HUES6 (cell line): ENCODE data around the gene FGF11.
A peak's percentile ranks its signal among the peaks of the same experiment; 100 is the strongest.

Experiments
- H3K27ac ChIP-seq: 2 replicates; pipeline ENCODE4 v1.7.0; 2013; ENCODE audit warnings: low read depth, mild to moderate bottlenecking, low read length, inconsistent platforms
- H3K27me3 ChIP-seq: 2 replicates; pipeline ENCODE4 v1.6.1; 2013; ENCODE audit warnings: low read length; ENCODE audit not compliant: control insufficient read depth, insufficient read depth
- H3K36me3 ChIP-seq: 2 replicates; pipeline ENCODE4 v1.6.1; 2013; ENCODE audit warnings: low read length; ENCODE audit not compliant: control insufficient read depth, insufficient read depth
- H3K4me1 ChIP-seq: 2 replicates; pipeline ENCODE4 v1.6.1; 2013; ENCODE audit warnings: low read length; ENCODE audit not compliant: control insufficient read depth, insufficient read depth
- H3K4me3 ChIP-seq: 2 replicates; pipeline ENCODE4 v1.5.1; 2013; ENCODE audit warnings: low read depth, low read length
- H3K9ac ChIP-seq: one replicate; pipeline ENCODE4 v1.6.1; 2013; ENCODE audit warnings: mild to moderate bottlenecking, low read length
- H3K9me3 ChIP-seq: 2 replicates; pipeline ENCODE4 v1.6.1; 2013; ENCODE audit warnings: low read depth, low read length; ENCODE audit not compliant: control insufficient read depth, insufficient read depth

Gene FGF11

GRCh38 chr17:7439462-7440112 lies at the start of gene FGF11:
TSS of gene FGF11 (plus strand) at chr17:7439512. CDS start at chr17:7439621, 109 bp downstream.
- Histone ChIP-seq H3K4me3 (peak within 1 kb of the TSS; percentile 95), H3K27me3 (peaks cover 45% of the 10 kb centered on the region)

GRCh38 chr17:7389924-7390910 lies 49.1 kb upstream of the FGF11 start:
- Histone ChIP-seq H3K27me3 (no peaks in the 10 kb centered on the region), H3K27ac (no peak overlapping the region), H3K36me3 (peaks cover 54% of the 10 kb centered on the region), H3K9ac (no peak overlapping the region), H3K9me3 (no peaks in the 10 kb centered on the region), H3K4me1 (peaks cover 11% of the 10 kb centered on the region; the same call in 1 of the 2 replicates), H3K4me3 (no peak overlapping the region)

More at GRCh38 chr17:7439462-7440112, at the start of gene FGF11:
- Histone ChIP-seq H3K36me3 (no peaks in the 10 kb centered on the region), H3K4me1 (peaks cover 30% of the 10 kb centered on the region), H3K27ac (peak within 1 kb of the TSS; percentile 90), H3K9ac (peak within 1 kb of the TSS; percentile 93), H3K9me3 (no peaks in the 10 kb centered on the region)

DNA sequence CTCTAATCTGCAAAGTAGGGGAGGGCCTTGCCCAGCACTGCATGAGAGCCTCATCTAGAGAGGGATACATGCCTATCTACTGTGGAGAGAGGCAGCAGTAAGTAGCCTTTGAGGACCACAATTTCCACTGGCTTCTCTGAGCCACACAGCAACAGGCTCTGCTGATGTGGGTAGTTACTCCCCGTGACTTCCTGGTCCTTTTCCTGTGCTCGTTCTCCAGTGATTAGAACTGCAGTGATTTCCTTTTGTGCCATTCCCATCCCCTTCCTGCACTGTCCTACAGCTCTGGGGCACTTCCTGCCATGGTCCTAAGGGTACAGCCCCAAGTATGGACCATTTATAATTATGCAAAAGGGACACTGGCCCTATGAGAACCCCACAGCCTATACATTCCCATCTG lies 48.0 kb upstream of the FGF11 start:
- no peaks in the 10 kb centered on the region for H3K9me3 ChIP-seq
- H3K4me1 ChIP-seq = peaks cover 11% of the 10 kb centered on the region; the same call in 1 of the 2 replicates
- H3K4me3 ChIP-seq = no peak overlapping the region
- no peak overlapping the region for H3K27ac ChIP-seq
- no peak overlapping the region for H3K9ac ChIP-seq
- H3K36me3 ChIP-seq = peaks cover 52% of the 10 kb centered on the region
- H3K27me3 ChIP-seq = no peaks in the 10 kb centered on the region

DNA sequence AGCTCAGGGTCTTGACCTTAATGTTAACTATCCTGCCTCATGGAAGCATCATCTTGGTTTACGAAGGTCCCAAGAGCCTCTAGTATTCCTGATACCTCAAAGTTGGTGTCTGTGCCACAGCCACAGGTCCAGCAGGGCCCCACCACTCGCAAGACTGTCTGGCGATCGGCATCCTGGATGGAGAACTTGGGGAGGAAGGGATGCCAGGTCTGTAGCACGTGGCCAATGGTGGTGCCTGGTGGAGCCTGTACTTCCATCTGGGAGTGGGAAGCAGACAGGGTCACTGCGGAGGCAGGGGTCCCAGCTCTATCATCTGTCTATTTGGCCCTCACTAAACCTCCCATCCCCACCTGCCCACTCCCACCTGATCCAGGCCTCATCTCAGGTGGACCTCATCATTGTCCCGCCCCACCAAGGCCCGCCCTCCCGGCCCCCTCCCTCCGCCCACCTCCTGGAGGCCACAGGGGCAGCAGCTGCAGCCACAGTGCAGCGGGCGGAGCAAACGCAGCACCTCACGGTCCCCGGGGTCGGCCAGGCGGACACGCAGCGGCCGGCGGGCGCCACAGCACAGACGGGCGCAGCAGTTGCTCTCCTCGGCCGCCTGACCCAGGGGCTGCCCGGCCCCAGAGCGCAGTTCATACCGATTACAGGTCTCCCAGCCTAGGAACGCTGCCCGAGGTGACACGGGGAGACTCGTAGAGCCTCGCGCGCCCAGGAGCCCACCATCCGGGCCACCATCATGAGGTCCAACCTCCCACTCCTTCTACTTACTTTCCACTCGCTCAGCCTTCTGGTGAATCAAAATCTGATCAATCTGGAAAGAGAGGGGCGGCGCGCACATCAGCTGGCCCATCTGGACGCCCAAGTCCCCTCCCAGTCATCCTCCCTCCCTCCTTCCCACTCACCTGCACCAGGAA lies 46.4 kb upstream of the FGF11 start:
- Histone ChIP-seq H3K27ac (no peak overlapping the region), H3K9ac (no peak overlapping the region), H3K36me3 (peaks cover 42% of the 10 kb centered on the region)

GRCh38 chr17:7393613-7394451 lies 45.5 kb upstream of the FGF11 start:
- H3K36me3 ChIP-seq = peaks cover 33% of the 10 kb centered on the region
- H3K4me3 ChIP-seq = peak overlapping the region; percentile 66
- no peak overlapping the region for H3K27ac ChIP-seq
- H3K9ac ChIP-seq = peak overlapping the region; percentile 40
- no peaks in the 10 kb centered on the region for H3K9me3 ChIP-seq
- H3K27me3 ChIP-seq = no peaks in the 10 kb centered on the region
- H3K4me1 ChIP-seq = peaks cover 11% of the 10 kb centered on the region; the same call in 1 of the 2 replicates

More for the DNA sequence above, 46.4 kb upstream of the FGF11 start:
- Histone ChIP-seq H3K9me3 (no peaks in the 10 kb centered on the region), H3K27me3 (no peaks in the 10 kb centered on the region), H3K4me3 (peak overlapping the region; percentile 66), H3K4me1 (peaks cover 11% of the 10 kb centered on the region; the same call in 1 of the 2 replicates)

DNA sequence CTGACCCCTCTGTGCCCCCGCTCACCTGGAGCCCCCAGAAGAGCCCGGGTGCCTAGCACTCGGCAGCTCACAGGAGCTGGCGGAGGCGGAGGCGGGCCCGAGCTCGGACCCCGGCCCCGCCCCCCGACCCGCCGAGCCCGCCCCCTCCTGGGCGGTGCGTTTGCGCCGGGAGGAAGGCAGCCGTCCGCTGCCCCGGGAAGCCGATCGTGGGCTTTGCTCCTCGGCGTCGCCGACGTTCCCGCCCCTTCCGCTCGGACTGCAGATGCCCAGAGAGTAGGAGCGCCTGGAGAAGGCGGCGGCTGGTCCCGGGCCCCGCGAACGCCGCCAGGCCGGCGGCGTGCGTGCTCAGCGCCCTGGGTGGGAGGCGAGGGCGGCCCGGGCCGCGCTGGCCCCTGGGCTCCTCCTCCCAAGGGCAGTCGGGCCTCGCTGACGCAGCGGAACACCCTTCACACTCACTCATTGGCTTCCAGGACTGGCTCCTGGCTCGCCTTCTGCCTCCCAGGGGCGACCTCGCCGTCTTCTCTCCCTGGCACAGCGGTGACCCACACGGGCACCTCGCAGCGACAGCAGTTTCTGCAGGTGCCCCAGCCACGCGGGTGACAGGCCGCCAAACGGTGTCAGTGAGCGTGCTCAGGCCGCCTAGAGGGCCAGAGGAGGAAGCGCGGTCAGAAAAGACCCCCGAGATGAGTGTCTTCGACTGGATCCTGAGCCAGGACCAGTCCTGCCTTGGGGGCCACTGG lies 44.7 kb upstream of the FGF11 start, which contains the start of gene PLSCR3:
TSS of gene PLSCR3 (minus strand) at position 74 of the 740 bp plus-strand sequence. CDS start 415 bp downstream, outside the sequence.
- peaks cover 11% of the 10 kb centered on the region; the same call in 1 of the 2 replicates for H3K4me1 ChIP-seq
- peaks cover 26% of the 10 kb centered on the region for H3K36me3 ChIP-seq
- peak within 1 kb of the TSS; percentile 66 for H3K4me3 ChIP-seq
- no peaks in the 10 kb centered on the region for H3K9me3 ChIP-seq
- H3K27me3 ChIP-seq = no peaks in the 10 kb centered on the region
- H3K9ac ChIP-seq = peak within 1 kb of the TSS; percentile 40
- no peak within 1 kb of the TSS for H3K27ac ChIP-seq

GRCh38 chr17:7396147-7396546 lies 43.2 kb upstream of the FGF11 start:
- no peaks in the 10 kb centered on the region for H3K9me3 ChIP-seq
- no peaks in the 10 kb centered on the region for H3K27me3 ChIP-seq
- H3K27ac ChIP-seq = no peak overlapping the region

GRCh38 chr17:7398612-7399011 lies 40.7 kb upstream of the FGF11 start:
- H3K36me3 ChIP-seq = peaks cover 2% of the 10 kb centered on the region; the same call in 1 of the 2 replicates
- H3K4me1 ChIP-seq = peaks cover 6% of the 10 kb centered on the region
- H3K9ac ChIP-seq = no peak overlapping the region
- no peak overlapping the region for H3K27ac ChIP-seq
- H3K27me3 ChIP-seq = no peaks in the 10 kb centered on the region
- H3K4me3 ChIP-seq = no peak overlapping the region
- H3K9me3 ChIP-seq = no peaks in the 10 kb centered on the region

More at GRCh38 chr17:7396147-7396546, 43.2 kb upstream of the FGF11 start:
- peaks cover 10% of the 10 kb centered on the region; the same call in 1 of the 2 replicates for H3K36me3 ChIP-seq
- no peak overlapping the region for H3K4me3 ChIP-seq
- H3K4me1 ChIP-seq = peaks cover 3% of the 10 kb centered on the region; the same call in 1 of the 2 replicates
- no peak overlapping the region for H3K9ac ChIP-seq

- H3K4me3 ChIP-seq = peak overlapping the region; percentile 75
Measured at GRCh38 chr17:7403043-7403726, 36.1 kb upstream of the FGF11 start.

More at GRCh38 chr17:7403043-7403726, 36.1 kb upstream of the FGF11 start:
- Histone ChIP-seq H3K4me1 (peaks cover 19% of the 10 kb centered on the region), H3K27ac (peak overlapping the region; percentile 29; the same call in 1 of the 2 replicates), H3K36me3 (peaks cover 2% of the 10 kb centered on the region; the same call in 1 of the 2 replicates), H3K9me3 (no peaks in the 10 kb centered on the region), H3K9ac (peak overlapping the region; percentile 46), H3K27me3 (no peaks in the 10 kb centered on the region)
